K562 (cell line): Measurements from ENCODE around the gene AKT3. TPM values are rescaled to one million over a fixed set of nuclear protein-coding genes. Genes with fewer than 3 reads are reported as not detected.

ENCODE experiments used
- ATAC-seq: fragments of 200-7000 bp; cut with Tn5 transposase; 3 replicates; pipeline ENCODE4 v1.9.1; 2020; ENCODE audit warnings: moderate library complexity
- BruUV-seq: library from RNA; stranded (reverse); fragments of 400-500 nt; replicated peaks from 2 replicates; lab custom pipeline; 2021; lab: Mats Ljungman, UMichigan
- CTCF ChIA-PET: fragments of 300-600 bp; formaldehyde crosslinking; extraction: SDS; loops from one replicate; lab custom pipeline; 2021; ENCODE audit warnings: low intra/inter-chr PET ratio; lab: Yijun Ruan, JAX
- POLR2A ChIA-PET: fragments of 300-600, 350-650 bp; sonication (Branson Sonifier 250); formaldehyde crosslinking; extraction: SDS; loops from one replicate; lab custom pipeline; 2021; ENCODE audit warnings: antibody characterized with exemption, inconsistent platforms; lab: Yijun Ruan, JAX
- DNase-seq, 4 experiments: peaks; one replicate each; pipeline versions ENCODE4 v3.0.0 to v3.0.0-alpha.2; 2011 to 2018; ENCODE audit warnings: low spot score in 3 of 4, mixed read lengths in 3 of 4; ENCODE audit errors: extremely low read depth in 1 of 4
- FAIRE-seq: peaks from 2 replicates; lab custom pipeline; 2011; peaks lifted over from hg19 to GRCh38; lab: Jason Lieb, UNC
- H2AFZ ChIP-seq: 2 replicates; pipeline ENCODE4 v1.6.0; 2011; ENCODE audit warnings: low read depth, low read length, control low read depth, inconsistent platforms
- H3K27ac ChIP-seq: fragments of 200-600 bp; 3 replicates; pipeline ENCODE4 v1.8.0; 2011; ENCODE audit warnings: low read depth, mild to moderate bottlenecking, control low read depth, inconsistent platforms, low read length, moderate library complexity, mixed read lengths; ENCODE audit errors: extremely low read depth
- H3K27me3 ChIP-seq, 2 experiments: fragments of 300-600 bp in 1 of 2; 2 replicates in 1 of 2; 3 replicates in 1 of 2; pipeline versions ENCODE4 v1.6.0 to v1.8.0; 2011; ENCODE audit warnings: inconsistent platforms in 2 of 2, low read length in 2 of 2, mild to moderate bottlenecking in 1 of 2, mixed read lengths in 1 of 2, moderate library complexity in 1 of 2; ENCODE audit not compliant: control insufficient read depth in 2 of 2, insufficient read depth in 2 of 2
- H3K36me3 ChIP-seq: fragments of 300-600 bp; 3 replicates; pipeline ENCODE4 v1.8.0; 2011; ENCODE audit warnings: mild to moderate bottlenecking, low read length, inconsistent platforms; ENCODE audit not compliant: control insufficient read depth, insufficient read depth
- H3K4me1 ChIP-seq, 2 experiments: fragments of 200-600 bp in 1 of 2; replicated peaks in 1 of 2; 2 replicates in 1 of 2; 3 replicates in 1 of 2; pipeline versions ENCODE4 v1.5.1 to v1.8.0; 2011; ENCODE audit warnings: inconsistent platforms in 2 of 2, low read length in 2 of 2, mild to moderate bottlenecking in 1 of 2, mixed read lengths in 1 of 2, moderate library complexity in 1 of 2; ENCODE audit not compliant: control insufficient read depth in 2 of 2, insufficient read depth in 2 of 2
- H3K4me2 ChIP-seq: 2 replicates; pipeline ENCODE4 v1.6.1; 2011; ENCODE audit warnings: low read length, control low read depth, inconsistent platforms, mixed read lengths; ENCODE audit not compliant: insufficient read depth
- H3K4me3 ChIP-seq: fragments of 200-600 bp; sonication (generic), shearing (Covaris generic); 2 replicates; pipeline ENCODE4 v1.5.1; 2016; ENCODE audit warnings: control low read depth, inconsistent platforms
- H3K79me2 ChIP-seq: fragments of 200-600 bp; 3 replicates; pipeline ENCODE4 v1.8.0; 2011; ENCODE audit warnings: low read length, inconsistent platforms; ENCODE audit not compliant: control insufficient read depth, insufficient read depth
- H3K9ac ChIP-seq, 2 experiments: 2 replicates each; pipeline versions ENCODE4 v1.6.0 to v1.6.1; 2011; ENCODE audit warnings: low read depth in 2 of 2, low read length in 2 of 2, control low read depth in 1 of 2, inconsistent platforms in 1 of 2, mild to moderate bottlenecking in 1 of 2, mixed read lengths in 1 of 2; ENCODE audit not compliant: insufficient read depth in 1 of 2
- H3K9me1 ChIP-seq: one replicate; pipeline ENCODE4 v1.6.0; 2011; ENCODE audit warnings: inconsistent platforms, mild to moderate bottlenecking, low read length, moderate library complexity; ENCODE audit not compliant: control insufficient read depth, insufficient read depth
- H3K9me3 ChIP-seq: replicated peaks from 2 replicates; pipeline ENCODE4 v1.5.1; 2011; ENCODE audit warnings: low read depth, low read length, inconsistent platforms; ENCODE audit not compliant: control insufficient read depth, insufficient read depth
- H4K20me1 ChIP-seq: replicated peaks from 2 replicates; pipeline ENCODE4 v1.6.1; 2011; ENCODE audit warnings: low read length, inconsistent platforms, mixed read lengths; ENCODE audit not compliant: control insufficient read depth, insufficient read depth
- CBFA2T2 ChIP-seq: fragments of 450-650 bp; conservative IDR thresholded peaks from 2 replicates; pipeline ENCODE4 v1.6.1; 2017; ENCODE audit warnings: mild to moderate bottlenecking
- CHD2 ChIP-seq: IDR thresholded peaks from 2 replicates; pipeline ENCODE4 v1.6.1; 2011; ENCODE audit warnings: low read depth, low read length
- NR1H2 ChIP-seq: sonication (generic); formaldehyde crosslinking; IDR thresholded peaks from 2 replicates; pipeline ENCODE4 v1.4.0; 2020; ENCODE audit warnings: mild to moderate bottlenecking, missing genetic modification reagents
- RBBP5 ChIP-seq: fragments of 200-600 bp; sonication (generic); IDR thresholded peaks from 2 replicates; pipeline ENCODE4 v1.6.1; 2012; ENCODE audit warnings: borderline replicate concordance, mild to moderate bottlenecking, low read length, control low read depth, inconsistent platforms; ENCODE audit not compliant: insufficient read depth, poor library complexity, severe bottlenecking
- XRCC4 ChIP-seq: IDR thresholded peaks from one replicate; pipeline ENCODE4 v1.6.1; 2011; ENCODE audit not compliant: insufficient read depth, insufficient read length; ENCODE audit errors: extremely low read depth
- ZBTB1 ChIP-seq: sonication (generic); formaldehyde crosslinking; IDR thresholded peaks from 2 replicates; pipeline ENCODE4 v1.8.1; 2023; ENCODE audit warnings: missing genetic modification reagents, low read depth, mild to moderate bottlenecking, borderline replicate concordance
- ZNF717 ChIP-seq: fragments of 250-450 bp; sonication (Bioruptor Pico); IDR thresholded peaks from 2 replicates; pipeline ENCODE4 v1.5.0; 2021
- WGBS: fragments of 100-300 bp; shearing (Covaris generic); methylation state at CpG from one replicate; pipeline ENCODE4 v1.1.6; 2016; ENCODE audit warnings: low coverage, mixed read lengths; ENCODE audit not compliant: insufficient coverage; ENCODE audit errors: missing lambda C conversion rate; 5-methylcytosine and 5-hydroxymethylcytosine counted together
- in situ Hi-C: fragments of 300-500 bp; cut with MboI; formaldehyde crosslinking; loops from 4 replicates; pipeline ENCODE4 v1.15.0; 2018; ENCODE audit warnings: inconsistent platforms, mixed read lengths
- intact Hi-C: fragments of 100-400 bp; cut with micrococcal nuclease; formaldehyde crosslinking; loops from 2 replicates; pipeline ENCODE4 v1.14.2; 2022
- polyA plus RNA-seq, 8 experiments: library from polyadenylated mRNA; depleted of rRNA in 4 of 8; stranded (reverse) in 5 of 8; unstranded in 3 of 8; fragments of >200 nt; fragmentation: Nextera tagmentation in 2 of 8; fragmentation: Illumina TruSeq in 1 of 8; extraction: Ambion mirVana in 2 of 8; extraction: Trizol in 1 of 8; gene quantifications; 2 replicates each; pipeline versions ENCODE4 v1.2.1 to v1.2.3, GENCODE V29; 2011 to 2014; ENCODE audit warnings: inconsistent platforms in 1 of 8, missing spikeins in 1 of 8
- total RNA-seq, 7 experiments: library from RNA; depleted of rRNA in 6 of 7; stranded (reverse); fragments of >200 nt in 6 of 7; fragmentation: Illumina TruSeq in 2 of 7; extraction: Trizol in 2 of 7; gene quantifications; 2 replicates each; pipeline versions ENCODE4 v1.2.1 to v1.2.3, GENCODE V29; 2011 to 2021; ENCODE audit warnings: low replicate concordance in 1 of 7
- TF ChIP-seq, protein P1 (sequence below): fragments of 250-450 bp; sonication (Bioruptor Pico); IDR thresholded peaks from 2 replicates; pipeline ENCODE4 v1.8.0; 2021; ENCODE audit warnings: mild to moderate bottlenecking, moderate library complexity
- TF ChIP-seq, protein P2 (sequence below): sonication (generic); formaldehyde crosslinking; IDR thresholded peaks from 2 replicates; pipeline ENCODE4 v1.4.0; 2020; ENCODE audit warnings: mild to moderate bottlenecking, missing genetic modification reagents

The AKT3 gene
- total and polyA plus RNA-seq, 9 of the 15 experiments (the other 6 are each of a cell fraction or from before 2014, with no cell fraction given), result 0.04 to 0.54 (median 0.18) TPM; not detected in 1

DNA sequence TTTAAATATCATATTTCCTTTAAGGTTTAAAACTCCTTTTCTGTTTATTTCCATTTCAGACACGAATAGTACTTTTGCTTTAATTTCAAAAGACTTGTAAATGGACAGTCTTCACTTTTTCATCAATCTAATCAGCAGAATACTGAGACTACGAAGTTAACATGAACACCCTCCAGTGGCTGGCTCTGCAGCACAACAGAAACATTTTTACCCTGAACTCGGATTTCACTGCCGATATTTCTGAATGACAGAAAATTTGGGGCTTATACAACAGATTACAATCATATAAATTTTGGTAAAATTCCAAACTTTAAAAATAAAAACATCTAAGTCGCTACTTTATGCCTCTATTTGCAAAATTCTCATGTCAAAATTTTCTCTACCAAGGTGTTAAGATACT, 86.2 kb downstream of the AKT3 start:
- no peak overlapping the region for H3K4me2 ChIP-seq
- no peaks in the 10 kb centered on the region for H3K79me2 ChIP-seq
- ATAC-seq, result no peak
- no peak overlapping the region for H3K9ac ChIP-seq
- H3K27me3 ChIP-seq, result no peaks in the 10 kb centered on the region
- H3K9me3 ChIP-seq, result no peaks in the 10 kb centered on the region
- H3K27ac ChIP-seq, result no peak overlapping the region
- in situ Hi-C loops, result no loop called here
- intact Hi-C loops, result loop anchor here (10.0 kb wide), 1 partner anchor 371 kb away; no protein-coding TSS in a partner anchor
- no peaks in the 10 kb centered on the region for H3K9me1 ChIP-seq
- no peaks in the 10 kb centered on the region for H3K36me3 ChIP-seq
- ChIA-PET CTCF (no interaction called here), POLR2A (no interaction called here)
- H2AFZ ChIP-seq, result no peak overlapping the region
- DNase-seq, result no peak
- no peak overlapping the region for H3K4me3 ChIP-seq
- WGBS, result 2% methylated on average over 5 of the region's 5 CpGs
- no peaks in the 10 kb centered on the region for H4K20me1 ChIP-seq
- BruUV-seq, result no TSS peak
- no peak for TF ChIP-seq NR1H2 (CRISPR knock-in tag)
- H3K4me1 ChIP-seq, result no peaks in the 10 kb centered on the region
- FAIRE-seq, result no peak

DNA sequence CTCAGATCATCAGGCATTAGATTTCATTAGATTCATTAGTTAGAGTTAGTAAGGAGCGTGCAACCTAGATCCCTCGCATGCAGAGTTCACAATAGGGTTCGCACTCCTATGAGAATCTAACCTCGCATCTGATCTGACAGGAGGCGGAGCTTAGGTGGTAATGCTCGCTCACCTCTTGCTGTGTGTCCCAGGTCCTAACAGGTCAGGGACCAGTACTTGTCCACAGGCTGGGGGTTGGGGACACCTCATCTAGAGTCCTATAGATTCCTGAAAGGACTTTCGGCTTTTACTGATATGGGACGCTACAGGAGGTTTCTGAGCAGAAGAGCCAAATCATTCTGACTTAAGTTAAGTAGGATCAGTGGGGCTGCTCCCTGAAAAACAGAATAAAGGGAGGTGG, 91.4 kb downstream of the AKT3 start:
- H3K27ac ChIP-seq, result no peak overlapping the region
- no peaks in the 10 kb centered on the region for H3K36me3 ChIP-seq
- H3K4me3 ChIP-seq, result no peak overlapping the region
- no peak for FAIRE-seq
- DNase-seq, result no peak
- no peak overlapping the region for H3K4me2 ChIP-seq
- no peak overlapping the region for H3K9ac ChIP-seq
- no peaks in the 10 kb centered on the region for H3K4me1 ChIP-seq
- H3K9me3 ChIP-seq, result no peaks in the 10 kb centered on the region
- H3K79me2 ChIP-seq, result no peaks in the 10 kb centered on the region
- TF ChIP-seq, protein P1, sequence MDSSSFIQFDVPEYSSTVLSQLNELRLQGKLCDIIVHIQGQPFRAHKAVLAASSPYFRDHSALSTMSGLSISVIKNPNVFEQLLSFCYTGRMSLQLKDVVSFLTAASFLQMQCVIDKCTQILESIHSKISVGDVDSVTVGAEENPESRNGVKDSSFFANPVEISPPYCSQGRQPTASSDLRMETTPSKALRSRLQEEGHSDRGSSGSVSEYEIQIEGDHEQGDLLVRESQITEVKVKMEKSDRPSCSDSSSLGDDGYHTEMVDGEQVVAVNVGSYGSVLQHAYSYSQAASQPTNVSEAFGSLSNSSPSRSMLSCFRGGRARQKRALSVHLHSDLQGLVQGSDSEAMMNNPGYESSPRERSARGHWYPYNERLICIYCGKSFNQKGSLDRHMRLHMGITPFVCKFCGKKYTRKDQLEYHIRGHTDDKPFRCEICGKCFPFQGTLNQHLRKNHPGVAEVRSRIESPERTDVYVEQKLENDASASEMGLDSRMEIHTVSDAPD, result no peak
- TF ChIP-seq RBBP5 (no peak), ZNF717 (CRISPR knock-in tag) (no peak), XRCC4 (no peak), CHD2 (no peak), CBFA2T2 (no peak), ZBTB1 (CRISPR knock-in tag) (no peak)
- TF ChIP-seq, protein P2, sequence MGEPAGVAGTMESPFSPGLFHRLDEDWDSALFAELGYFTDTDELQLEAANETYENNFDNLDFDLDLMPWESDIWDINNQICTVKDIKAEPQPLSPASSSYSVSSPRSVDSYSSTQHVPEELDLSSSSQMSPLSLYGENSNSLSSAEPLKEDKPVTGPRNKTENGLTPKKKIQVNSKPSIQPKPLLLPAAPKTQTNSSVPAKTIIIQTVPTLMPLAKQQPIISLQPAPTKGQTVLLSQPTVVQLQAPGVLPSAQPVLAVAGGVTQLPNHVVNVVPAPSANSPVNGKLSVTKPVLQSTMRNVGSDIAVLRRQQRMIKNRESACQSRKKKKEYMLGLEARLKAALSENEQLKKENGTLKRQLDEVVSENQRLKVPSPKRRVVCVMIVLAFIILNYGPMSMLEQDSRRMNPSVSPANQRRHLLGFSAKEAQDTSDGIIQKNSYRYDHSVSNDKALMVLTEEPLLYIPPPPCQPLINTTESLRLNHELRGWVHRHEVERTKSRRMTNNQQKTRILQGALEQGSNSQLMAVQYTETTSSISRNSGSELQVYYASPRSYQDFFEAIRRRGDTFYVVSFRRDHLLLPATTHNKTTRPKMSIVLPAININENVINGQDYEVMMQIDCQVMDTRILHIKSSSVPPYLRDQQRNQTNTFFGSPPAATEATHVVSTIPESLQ (CRISPR knock-in tag), result no peak
- TF ChIP-seq, all 486 proteins: peak for 0
- BruUV-seq, result no TSS peak
- Histone ChIP-seq H2AFZ (no peak overlapping the region), H3K27me3 (no peaks in the 10 kb centered on the region), H3K9me1 (no peaks in the 10 kb centered on the region), H4K20me1 (no peaks in the 10 kb centered on the region)
- ATAC-seq, result no peak
- intact Hi-C loops (no loop called here), in situ Hi-C loops (no loop called here)
- ChIA-PET POLR2A (no interaction called here), CTCF (no interaction called here)
- 4% methylated on average over 8 of the region's 8 CpGs for WGBS
